GM19438 (cell line): ENCODE results near the gene SATB1.

ENCODE experiments used
- ATAC-seq: cut with Tn5 transposase; IDR thresholded peaks from one replicate; pipeline ENCODE4 v1.9.1; 2021; ENCODE audit warnings: low read depth; ENCODE audit not compliant: unreplicated experiment

SATB1 gene

GRCh38 chr3:18403061-18403460 is 22.1 kb downstream of the SATB1 start:
- ATAC-seq: no peak

- no peak for ATAC-seq
These were observed 22.8 kb downstream of the SATB1 start for GRCh38 chr3:18402239-18402799.

- no peak for ATAC-seq
These were observed 23.7 kb downstream of the SATB1 start for GRCh38 chr3:18401300-18401961.

- no peak for ATAC-seq
These were observed 26.7 kb downstream of the SATB1 start for GRCh38 chr3:18398448-18398847.

- no peak for ATAC-seq
These were observed 28.7 kb downstream of the SATB1 start for GRCh38 chr3:18396428-18396827.

- no peak for ATAC-seq
These were observed 30.6 kb downstream of the SATB1 start for GRCh38 chr3:18394384-18394995.

- ATAC-seq: no peak
These were observed 31.2 kb downstream of the SATB1 start for GRCh38 chr3:18393906-18394305.

- ATAC-seq: no peak
These were observed 35.0 kb downstream of the SATB1 start for GRCh38 chr3:18390024-18390660.

GRCh38 chr3:18389108-18389733 is 35.9 kb downstream of the SATB1 start:
- ATAC-seq: no peak

GRCh38 chr3:18386274-18386890 is 38.8 kb downstream of the SATB1 start:
- ATAC-seq: no peak

GRCh38 chr3:18385706-18386105 is 39.4 kb downstream of the SATB1 start:
- ATAC-seq: no peak

GRCh38 chr3:18382760-18383369 is 42.3 kb downstream of the SATB1 start:
- ATAC-seq: no peak

- no peak for ATAC-seq
These were observed 45.5 kb downstream of the SATB1 start for GRCh38 chr3:18379647-18380046.

GRCh38 chr3:18378218-18378617 is 46.9 kb downstream of the SATB1 start:
- ATAC-seq: no peak

- no peak for ATAC-seq
These were observed 48.5 kb downstream of the SATB1 start for GRCh38 chr3:18376682-18377081.

GRCh38 chr3:18372786-18373405 is 52.2 kb downstream of the SATB1 start:
- ATAC-seq: no peak

- no peak for ATAC-seq
These were observed 54.5 kb downstream of the SATB1 start for GRCh38 chr3:18370672-18371071.

- no peak for ATAC-seq
These were observed 55.5 kb downstream of the SATB1 start for GRCh38 chr3:18369551-18370185.

GRCh38 chr3:18366258-18366657 is 58.9 kb downstream of the SATB1 start:
- no peak for ATAC-seq
